HEK293T (cell line): ENCODE results near the gene ACACB.

Source experiments
- CTCF ChIA-PET: fragments of 350-600 bp; formaldehyde crosslinking; extraction: SDS; loops from one replicate; lab custom pipeline; 2021; ENCODE audit warnings: antibody characterized with exemption, inconsistent platforms; lab: Yijun Ruan, JAX
- POLR2A ChIA-PET: fragments of 350-600 bp; formaldehyde crosslinking; extraction: SDS; loops from one replicate; lab custom pipeline; 2020; ENCODE audit warnings: antibody characterized with exemption, inconsistent platforms; lab: Yijun Ruan, JAX
- DNase-seq: peaks from one replicate; pipeline ENCODE4 v3.0.0; 2012; ENCODE audit warnings: mixed read lengths; ENCODE audit errors: extremely low spot score
- ARNT ChIP-seq: fragments of 450-650 bp; IDR thresholded peaks from 2 replicates; pipeline ENCODE4 v1.6.1; 2017; ENCODE audit warnings: mild to moderate bottlenecking
- BHLHE40 ChIP-seq: fragments of 450-650 bp; IDR thresholded peaks from 2 replicates; pipeline ENCODE4 v1.6.1; 2016; ENCODE audit warnings: mild to moderate bottlenecking, moderate library complexity, borderline replicate concordance
- CTBP1 ChIP-seq: fragments of 450-650 bp; IDR thresholded peaks from 2 replicates; pipeline ENCODE4 v1.6.1; 2016; ENCODE audit warnings: borderline replicate concordance
- ELF4 ChIP-seq: fragments of 450-650 bp; IDR thresholded peaks from 2 replicates; pipeline ENCODE4 v1.6.1; 2017; ENCODE audit warnings: antibody characterized with exemption
- FOXA1 ChIP-seq: fragments of 450-650 bp; IDR thresholded peaks from 2 replicates; pipeline ENCODE4 v1.6.1; 2016; ENCODE audit warnings: mild to moderate bottlenecking
- FOXK2 ChIP-seq: fragments of 450-650 bp; IDR thresholded peaks from 2 replicates; pipeline ENCODE4 v1.6.1; 2016; ENCODE audit warnings: mild to moderate bottlenecking
- FOXM1 ChIP-seq: fragments of 450-650 bp; IDR thresholded peaks from 2 replicates; pipeline ENCODE4 v1.6.1; 2017; ENCODE audit warnings: mild to moderate bottlenecking, borderline replicate concordance
- HDGF ChIP-seq: fragments of 450-650 bp; IDR thresholded peaks from 2 replicates; pipeline ENCODE4 v1.6.1; 2017; ENCODE audit warnings: antibody characterized with exemption, borderline replicate concordance
- L3MBTL2 ChIP-seq: fragments of 450-650 bp; conservative IDR thresholded peaks from 2 replicates; pipeline ENCODE4 v1.6.1; 2016; ENCODE audit warnings: mild to moderate bottlenecking
- LEF1 ChIP-seq: fragments of 450-650 bp; IDR thresholded peaks from 2 replicates; pipeline ENCODE4 v1.6.1; 2017; ENCODE audit warnings: mild to moderate bottlenecking, borderline replicate concordance
- NFRKB ChIP-seq: fragments of 450-650 bp; IDR thresholded peaks from 2 replicates; pipeline ENCODE4 v1.6.1; 2016; ENCODE audit warnings: mild to moderate bottlenecking, moderate library complexity
- SP1 ChIP-seq: fragments of 450-650 bp; IDR thresholded peaks from 2 replicates; pipeline ENCODE4 v1.6.1; 2017
- SUZ12 ChIP-seq: fragments of 450-650 bp; IDR thresholded peaks from 2 replicates; pipeline ENCODE4 v1.6.1; 2016; ENCODE audit warnings: mild to moderate bottlenecking
- TARDBP ChIP-seq: fragments of 450-650 bp; IDR thresholded peaks from 2 replicates; pipeline ENCODE4 v1.6.1; 2016
- ZNF384 ChIP-seq: fragments of 450-650 bp; IDR thresholded peaks from 2 replicates; pipeline ENCODE4 v1.6.1; 2016
- TF ChIP-seq, protein P1 (sequence below): fragments of 450-650 bp; IDR thresholded peaks from 2 replicates; pipeline ENCODE4 v1.6.1; 2016

Gene ACACB

DNA sequence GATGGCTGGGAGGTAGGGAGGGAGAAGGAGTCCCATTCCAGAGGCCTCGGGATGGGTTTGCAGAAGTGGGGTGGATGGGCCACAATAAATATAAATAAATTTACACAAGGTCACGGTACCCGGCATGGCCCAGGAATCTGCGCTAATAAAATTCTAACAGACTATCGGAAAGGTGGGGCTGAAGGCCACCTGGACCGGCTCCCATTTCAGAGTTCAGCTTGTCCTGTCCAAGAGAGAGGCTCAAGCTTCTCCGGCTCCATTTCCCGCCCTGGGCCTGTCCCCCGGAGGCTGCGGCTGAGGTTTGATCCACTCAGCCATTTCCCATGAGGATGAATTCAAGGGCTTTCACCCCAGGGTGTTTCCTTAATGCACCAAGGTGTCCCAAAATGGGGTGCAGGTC, 162.5 kb downstream of the ACACB start:
- TF ChIP-seq ARNT (no peak), SP1 (no peak), BHLHE40 (no peak), TARDBP (no peak), SUZ12 (no peak), L3MBTL2 (no peak), ZNF384 (no peak), CTBP1 (no peak), ELF4 (no peak), HDGF (no peak), FOXK2 (no peak), LEF1 (no peak)
- TF ChIP-seq, protein P1, sequence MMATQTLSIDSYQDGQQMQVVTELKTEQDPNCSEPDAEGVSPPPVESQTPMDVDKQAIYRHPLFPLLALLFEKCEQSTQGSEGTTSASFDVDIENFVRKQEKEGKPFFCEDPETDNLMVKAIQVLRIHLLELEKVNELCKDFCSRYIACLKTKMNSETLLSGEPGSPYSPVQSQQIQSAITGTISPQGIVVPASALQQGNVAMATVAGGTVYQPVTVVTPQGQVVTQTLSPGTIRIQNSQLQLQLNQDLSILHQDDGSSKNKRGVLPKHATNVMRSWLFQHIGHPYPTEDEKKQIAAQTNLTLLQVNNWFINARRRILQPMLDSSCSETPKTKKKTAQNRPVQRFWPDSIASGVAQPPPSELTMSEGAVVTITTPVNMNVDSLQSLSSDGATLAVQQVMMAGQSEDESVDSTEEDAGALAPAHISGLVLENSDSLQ = no peak
- CTCF ChIA-PET = interaction anchor here (0.5 to 1.6 kb wide), 3 partner anchors 57 to 1603 kb away, joined by 3 to 4 read pairs (median 3); no protein-coding TSS in a partner anchor
- POLR2A ChIA-PET = no interaction called here

DNA sequence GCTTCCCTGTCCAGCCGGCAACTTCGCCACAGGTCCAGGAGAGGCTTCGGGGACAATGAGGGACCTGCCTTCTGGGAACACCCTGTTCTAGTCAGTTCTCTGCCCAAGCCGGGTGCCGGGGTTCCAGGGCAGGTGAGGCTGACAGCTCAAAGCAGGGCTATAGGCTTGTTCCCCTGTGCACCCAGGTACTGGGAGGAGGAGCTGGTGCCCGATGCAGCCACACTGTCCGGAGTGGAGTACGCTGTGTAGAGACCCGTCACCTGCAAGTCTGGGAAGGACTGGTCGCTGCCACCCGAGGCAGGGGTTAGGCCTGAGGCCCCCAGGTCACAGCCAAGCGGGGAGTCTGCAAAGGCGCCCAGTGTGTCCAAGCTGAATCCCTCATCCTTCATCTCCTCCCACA, 163.1 kb downstream of the ACACB start:
- DNase-seq = no peak
- CTCF ChIA-PET = interaction anchor here (1.6 kb wide), 1 partner anchor 114 kb away, joined by 4 read pairs; no protein-coding TSS in a partner anchor
- TF ChIP-seq NFRKB = no peak
- no peak for TF ChIP-seq CTBP1
- no peak for TF ChIP-seq FOXK2
- no peak for TF ChIP-seq FOXM1
- TF ChIP-seq LEF1 = no peak
- no peak for TF ChIP-seq SP1
- TF ChIP-seq ARNT = no peak
- no peak for TF ChIP-seq BHLHE40
- no peak for TF ChIP-seq HDGF
- POLR2A ChIA-PET = no interaction called here

More for the DNA sequence above, 162.5 kb downstream of the ACACB start:
- DNase-seq = no peak

DNA sequence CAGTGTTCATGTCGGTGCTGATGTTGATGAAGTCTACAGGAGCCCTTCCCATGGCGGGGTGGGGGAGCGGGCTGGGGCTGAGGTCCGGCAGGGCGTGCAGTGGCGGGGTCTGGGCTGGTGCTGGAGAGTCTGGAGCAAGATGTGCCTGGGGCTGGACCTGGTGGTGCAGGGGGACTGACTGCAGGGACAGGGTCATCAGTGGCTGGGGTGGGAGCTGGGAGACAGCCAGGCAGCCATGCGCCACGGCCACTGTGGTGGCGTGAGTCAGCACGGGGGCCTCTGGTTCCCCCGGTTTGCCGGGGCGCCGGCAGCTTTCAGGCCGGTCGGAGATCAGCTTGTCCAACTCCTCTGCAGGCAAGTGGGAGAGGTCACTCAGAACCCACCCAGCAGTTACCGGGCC, 165.1 kb downstream of the ACACB start:
- ChIA-PET POLR2A (no interaction called here), CTCF (no interaction called here)
- no peak for TF ChIP-seq NFRKB
- no peak for TF ChIP-seq SUZ12
- DNase-seq = no peak

DNA sequence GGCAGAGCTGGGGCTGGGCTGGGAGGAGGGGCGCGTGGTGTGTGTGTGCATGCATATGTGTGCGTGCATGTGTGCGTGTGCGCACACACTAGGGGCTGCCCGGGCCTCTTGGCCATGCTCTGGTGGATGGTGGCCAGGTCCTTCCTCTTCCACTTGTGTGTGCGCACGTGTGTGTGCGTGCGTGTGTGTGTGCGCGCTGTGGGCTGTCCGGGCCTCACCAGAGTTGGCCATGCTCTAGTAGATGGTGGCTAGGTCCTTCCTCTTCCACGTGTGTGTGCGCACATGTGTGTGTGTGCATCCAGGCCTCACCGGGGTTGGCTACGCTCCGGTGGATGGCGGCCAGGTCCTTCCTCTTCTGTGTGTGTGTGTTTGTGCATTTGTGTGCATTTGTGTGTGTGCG, 168.0 kb downstream of the ACACB start:
- TF ChIP-seq FOXM1 (no peak), SP1 (no peak), FOXK2 (no peak), SUZ12 (no peak), BHLHE40 (no peak), ZNF384 (no peak), NFRKB (no peak), TARDBP (no peak), CTBP1 (no peak), ELF4 (no peak), LEF1 (no peak), HDGF (no peak), L3MBTL2 (no peak), ARNT (no peak)
- TF ChIP-seq, protein P1 = no peak
- DNase-seq = no peak
- ChIA-PET POLR2A (no interaction called here), CTCF (no interaction called here)

DNA sequence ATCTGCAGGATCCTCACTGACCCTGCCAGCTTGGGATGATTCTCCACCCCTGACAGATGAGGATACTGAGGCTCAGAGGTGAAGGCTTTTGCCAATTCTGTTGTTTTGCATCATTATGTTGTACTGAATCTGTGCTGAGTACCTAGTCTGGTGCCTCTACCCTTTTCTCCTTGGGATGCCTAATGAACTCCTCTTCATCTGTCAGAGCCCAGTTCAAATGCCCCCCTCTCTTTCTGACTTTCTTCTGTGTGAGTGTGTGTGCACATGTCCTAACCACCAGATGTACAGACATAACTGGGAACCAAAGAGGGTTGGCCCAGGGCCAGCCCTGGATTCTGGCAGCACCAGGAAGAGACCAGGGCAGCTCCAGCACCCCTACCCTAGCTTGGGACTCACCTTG, 169.9 kb downstream of the ACACB start:
- TF ChIP-seq CTBP1 (no peak), HDGF (no peak), LEF1 (no peak), ZNF384 (no peak), BHLHE40 (no peak), NFRKB (no peak), FOXA1 (no peak), ELF4 (no peak)
- TF ChIP-seq, protein P1 = no peak
- DNase-seq = no peak
- POLR2A ChIA-PET = no interaction called here
- CTCF ChIA-PET = interaction anchor here (0.7 kb wide), 1 partner anchor 22 kb away, joined by 3 read pairs; no protein-coding TSS in a partner anchor

DNA sequence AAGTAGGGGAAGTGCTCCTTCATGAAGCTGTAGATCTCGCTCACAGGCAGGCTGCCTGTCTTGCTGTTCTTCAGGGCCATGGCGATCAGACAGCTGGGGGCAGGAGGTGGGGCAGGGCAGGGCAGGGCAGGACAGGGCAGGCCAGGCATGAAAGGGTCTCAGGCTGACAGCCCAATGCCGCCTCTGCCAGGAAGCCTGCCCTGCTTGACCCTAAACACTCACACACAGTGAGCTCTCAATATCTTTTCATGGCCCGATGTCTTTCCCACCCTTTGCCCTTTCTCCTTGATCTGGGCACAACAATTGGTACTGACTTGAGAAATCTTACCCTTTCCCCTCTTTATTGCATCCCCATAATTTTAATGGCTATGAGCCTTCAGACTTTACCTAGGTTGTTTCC, 170.3 kb downstream of the ACACB start:
- ChIA-PET POLR2A (no interaction called here), CTCF (no interaction called here)
- TF ChIP-seq TARDBP = no peak
- no peak for TF ChIP-seq ARNT
- no peak for TF ChIP-seq BHLHE40
- no peak for TF ChIP-seq CTBP1
- no peak for TF ChIP-seq SUZ12
- no peak for TF ChIP-seq FOXA1
- TF ChIP-seq LEF1 = no peak
- no peak for TF ChIP-seq ELF4
- TF ChIP-seq FOXM1 = no peak
- no peak for TF ChIP-seq HDGF
- TF ChIP-seq ZNF384 = no peak
- no peak for TF ChIP-seq NFRKB
- TF ChIP-seq, protein P1 = no peak
- TF ChIP-seq SP1 = no peak
- TF ChIP-seq FOXK2 = no peak
- no peak for TF ChIP-seq L3MBTL2
- no peak for DNase-seq
